ENCODE data around the gene POU4F3. TPM values are rescaled to one million over a fixed set of nuclear protein-coding genes. Genes with fewer than 3 reads are reported as not detected.

Gene POU4F3
- total and polyA plus RNA-seq, 2 of the 8 experiments (the other 6 are each of a cell fraction or from before 2014, with no cell fraction given) = 0.09 TPM; not detected in 1

DNA sequence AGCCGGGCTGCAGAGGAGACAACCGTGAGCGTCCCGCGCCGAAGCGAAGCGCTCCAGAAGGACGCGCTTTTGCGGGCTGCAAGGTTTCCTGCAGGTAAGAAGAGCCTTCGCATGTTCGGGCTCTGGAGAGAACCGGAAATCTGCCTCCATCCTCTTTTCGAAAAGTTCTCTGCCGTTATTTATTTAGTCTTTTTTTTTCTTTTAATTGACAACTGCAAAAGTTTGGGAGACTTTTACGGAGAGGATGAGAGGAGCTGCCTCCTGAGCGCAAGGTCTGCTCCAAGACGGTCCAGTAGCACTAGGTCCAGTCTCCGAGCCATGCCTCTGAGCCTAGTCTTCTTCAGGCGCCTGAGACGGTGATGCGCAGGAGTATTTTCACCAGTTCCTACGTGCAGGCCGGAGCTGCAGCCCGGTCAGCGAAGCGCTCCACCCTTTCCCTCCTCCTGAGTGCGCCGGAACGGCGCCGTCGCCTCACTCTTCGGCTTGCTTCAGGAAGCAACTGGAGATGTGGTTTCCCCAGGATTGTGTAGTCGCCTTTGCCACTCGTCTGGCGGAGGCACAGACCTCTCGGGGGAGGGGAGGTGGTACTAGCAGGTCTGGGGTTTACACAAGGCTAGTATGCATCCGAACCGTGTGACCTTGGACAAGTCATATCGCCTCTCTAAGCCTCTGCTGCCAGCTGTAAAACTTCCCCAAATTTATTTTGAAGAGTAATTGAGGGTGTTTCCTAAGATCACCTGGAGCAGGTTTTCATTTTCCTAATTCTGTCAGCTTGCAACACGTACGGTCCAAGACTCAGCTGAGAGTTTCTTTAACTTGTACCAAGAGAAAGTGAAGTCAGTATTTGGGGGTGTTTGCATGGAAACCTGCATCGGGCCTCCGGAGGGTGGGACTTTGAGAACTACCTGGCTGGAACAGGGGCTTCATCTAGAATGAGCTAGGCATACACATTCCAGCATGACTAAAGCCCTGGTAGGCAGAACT is 4.5 kb downstream of the POU4F3 start (continued):
- TF ChIP-seq, protein P1, sequence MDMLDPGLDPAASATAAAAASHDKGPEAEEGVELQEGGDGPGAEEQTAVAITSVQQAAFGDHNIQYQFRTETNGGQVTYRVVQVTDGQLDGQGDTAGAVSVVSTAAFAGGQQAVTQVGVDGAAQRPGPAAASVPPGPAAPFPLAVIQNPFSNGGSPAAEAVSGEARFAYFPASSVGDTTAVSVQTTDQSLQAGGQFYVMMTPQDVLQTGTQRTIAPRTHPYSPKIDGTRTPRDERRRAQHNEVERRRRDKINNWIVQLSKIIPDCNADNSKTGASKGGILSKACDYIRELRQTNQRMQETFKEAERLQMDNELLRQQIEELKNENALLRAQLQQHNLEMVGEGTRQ (IDR thresholded peaks at IDR 0.05; ENCODE audit: low read length) = no peak
- peak; percentile 27; the same call in 1 of the 2 replicates for TF ChIP-seq TBP (IDR thresholded peaks at IDR 0.05; ENCODE audit: low read depth, low read length)
- TF ChIP-seq, protein P2, sequence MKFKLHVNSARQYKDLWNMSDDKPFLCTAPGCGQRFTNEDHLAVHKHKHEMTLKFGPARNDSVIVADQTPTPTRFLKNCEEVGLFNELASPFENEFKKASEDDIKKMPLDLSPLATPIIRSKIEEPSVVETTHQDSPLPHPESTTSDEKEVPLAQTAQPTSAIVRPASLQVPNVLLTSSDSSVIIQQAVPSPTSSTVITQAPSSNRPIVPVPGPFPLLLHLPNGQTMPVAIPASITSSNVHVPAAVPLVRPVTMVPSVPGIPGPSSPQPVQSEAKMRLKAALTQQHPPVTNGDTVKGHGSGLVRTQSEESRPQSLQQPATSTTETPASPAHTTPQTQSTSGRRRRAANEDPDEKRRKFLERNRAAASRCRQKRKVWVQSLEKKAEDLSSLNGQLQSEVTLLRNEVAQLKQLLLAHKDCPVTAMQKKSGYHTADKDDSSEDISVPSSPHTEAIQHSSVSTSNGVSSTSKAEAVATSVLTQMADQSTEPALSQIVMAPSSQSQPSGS (IDR thresholded peaks at IDR 0.05; ENCODE audit: low read length) = no peak

All from H1 (cell line).